Stomach (tissue), 9 donors: ENCODE measurements around the gene SCO2. TPM values are rescaled to one million over a fixed set of nuclear protein-coding genes. Genes with fewer than 3 reads are reported as not detected.
A peak's percentile ranks its signal among the peaks of the same experiment; 100 is the strongest.

Experiments
- DNase-seq, 2 donors: peaks; one replicate each; pipeline versions ENCODE4 v3.0.0 to v3.0.0-alpha.2; 2013 to 2019
- H3K27ac ChIP-seq, 5 donors: fragments of 200-600 bp in 4 of 5; sonication (generic) in 4 of 5; one replicate each; pipeline ENCODE4 v1.5.1; 2013 to 2019; ENCODE audit warnings: mild to moderate bottlenecking in 1 of 5, moderate library complexity in 1 of 5
- H3K27me3 ChIP-seq, 3 donors: fragments of 200-600 bp; sonication (generic); one replicate each; pipeline ENCODE4 v1.5.1; 2017 to 2019; ENCODE audit warnings: mixed run types in 1 of 3
- H3K36me3 ChIP-seq, 4 donors: fragments of 200-600 bp; sonication (generic); 1 replicate in 3 of 4; 2 replicates in 1 of 4; pipeline ENCODE4 v1.5.1; 2016 to 2019
- H3K4me1 ChIP-seq, 4 donors: fragments of 200-600 bp; sonication (generic); one replicate each; pipeline ENCODE4 v1.5.1; 2016 to 2019
- H3K4me3 ChIP-seq, 4 donors: fragments of 200-600 bp; sonication (generic) in 3 of 4; one replicate each; pipeline ENCODE4 v1.5.1; 2016 to 2019; ENCODE audit warnings: mild to moderate bottlenecking in 1 of 4
- H3K9me3 ChIP-seq, 4 donors: fragments of 200-600 bp; sonication (generic); one replicate each; pipeline ENCODE4 v1.5.1; 2016 to 2019
- EP300 ChIP-seq: sonication (generic); formaldehyde crosslinking; IDR thresholded peaks from one replicate; pipeline ENCODE4 v1.6.1; 2017; ENCODE audit warnings: antibody characterized with exemption
- POLR2A ChIP-seq, 4 donors: fragments of 450-650 bp; IDR thresholded peaks; one replicate each; pipeline ENCODE4 v1.6.1; 2016; ENCODE audit warnings: antibody characterized with exemption in 4 of 4, control low read depth in 2 of 4, mild to moderate bottlenecking in 1 of 4, moderate library complexity in 1 of 4
- POLR2AphosphoS5 ChIP-seq, 3 donors: sonication (generic); formaldehyde crosslinking; IDR thresholded peaks; one replicate each; pipeline ENCODE4 v1.6.1; 2016; ENCODE audit warnings: antibody characterized with exemption in 3 of 3
- WGBS, 5 donors: extraction: QIAGEN DNeasy Blood & Tissue Kit in 3 of 5; methylation state at CpG; one replicate each; pipeline versions ENCODE4 v1.1.5 to v1.1.7; 2013 to 2018; 5-methylcytosine and 5-hydroxymethylcytosine counted together
- intact Hi-C: fragments of 100-400 bp; cut with DNase I; formaldehyde crosslinking; loops from one replicate; pipeline ENCODE4 v1.15.1; 2023; ENCODE audit warnings: low total_unique reads
- polyA plus RNA-seq, 3 donors: library from polyadenylated mRNA; stranded (reverse); fragments of 200-250 nt; gene quantifications; one replicate each; pipeline ENCODE4 v1.2.3, GENCODE V29; 2013
- total RNA-seq, 5 donors: library from RNA; depleted of rRNA; stranded (reverse); fragments of >200 nt; gene quantifications; one replicate each; pipeline versions ENCODE4 v1.1.0 to v1.2.3, GENCODE V29; 2014 to 2016
- TF ChIP-seq, protein P1 (sequence below), 7 experiments: fragments of 450-650 bp in 4 of 7; fragments of 200-600 bp in 3 of 7; sonication (generic) in 3 of 7; IDR thresholded peaks; one replicate each; pipeline ENCODE4 v1.5.1; 2016 to 2019; ENCODE audit warnings: antibody characterized with exemption in 7 of 7, control low read depth in 2 of 7, mild to moderate bottlenecking in 1 of 7
- donor health status: healthy with polysubstance abuse.
- donor health status: Bipolar disorder and iron deficiency.
- donor health status: healthy.

Gene SCO2
- total and polyA plus RNA-seq, 8 donors: 0.92 to 7.5 (median 1.9) TPM; not detected in 5

DNA sequence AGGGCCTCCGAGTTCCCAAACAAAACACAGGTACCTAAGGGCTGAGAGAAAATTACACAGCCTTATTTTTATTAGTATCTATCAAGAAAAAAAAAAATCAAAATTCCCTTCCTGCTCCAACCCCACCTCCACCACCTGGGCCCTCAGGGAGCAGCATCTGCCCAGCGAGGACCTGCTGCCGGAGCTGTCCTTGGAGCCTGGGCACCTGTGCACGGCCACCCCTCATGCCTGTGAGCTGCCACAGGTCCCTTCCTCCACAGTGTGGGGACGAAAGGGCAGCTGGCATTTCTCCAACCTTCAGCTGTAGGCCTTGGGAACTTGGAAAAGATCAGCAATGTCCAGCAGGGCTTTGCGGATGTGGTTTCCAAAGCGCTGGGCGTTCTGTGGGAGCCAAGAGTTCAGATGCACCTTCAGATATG is 43.7 kb upstream of the SCO2 start:
- 36 to 55% (median 44%) methylated on average over 8 of the region's 8 CpGs for WGBS, 5 donors
- no peaks in the 10 kb centered on the region for H3K9me3 ChIP-seq
- TF ChIP-seq, protein P1, sequence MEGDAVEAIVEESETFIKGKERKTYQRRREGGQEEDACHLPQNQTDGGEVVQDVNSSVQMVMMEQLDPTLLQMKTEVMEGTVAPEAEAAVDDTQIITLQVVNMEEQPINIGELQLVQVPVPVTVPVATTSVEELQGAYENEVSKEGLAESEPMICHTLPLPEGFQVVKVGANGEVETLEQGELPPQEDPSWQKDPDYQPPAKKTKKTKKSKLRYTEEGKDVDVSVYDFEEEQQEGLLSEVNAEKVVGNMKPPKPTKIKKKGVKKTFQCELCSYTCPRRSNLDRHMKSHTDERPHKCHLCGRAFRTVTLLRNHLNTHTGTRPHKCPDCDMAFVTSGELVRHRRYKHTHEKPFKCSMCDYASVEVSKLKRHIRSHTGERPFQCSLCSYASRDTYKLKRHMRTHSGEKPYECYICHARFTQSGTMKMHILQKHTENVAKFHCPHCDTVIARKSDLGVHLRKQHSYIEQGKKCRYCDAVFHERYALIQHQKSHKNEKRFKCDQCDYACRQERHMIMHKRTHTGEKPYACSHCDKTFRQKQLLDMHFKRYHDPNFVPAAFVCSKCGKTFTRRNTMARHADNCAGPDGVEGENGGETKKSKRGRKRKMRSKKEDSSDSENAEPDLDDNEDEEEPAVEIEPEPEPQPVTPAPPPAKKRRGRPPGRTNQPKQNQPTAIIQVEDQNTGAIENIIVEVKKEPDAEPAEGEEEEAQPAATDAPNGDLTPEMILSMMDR (IDR thresholded peaks at IDR 0.05): no peak
- TF ChIP-seq POLR2AphosphoS5 (IDR thresholded peaks at IDR 0.05): peak in 1 of 3 donors; percentile 33
- peak overlapping the region; percentile 66 to 79 (median 76) for H3K27ac ChIP-seq
- H3K4me3 ChIP-seq: no peak overlapping the region
- peak; percentile 74 to 82 for DNase-seq
- intact Hi-C loops: no loop called here
- no peaks in the 10 kb centered on the region for H3K27me3 ChIP-seq
- peaks cover 3 to 44% (median 28%) of the 10 kb centered on the region in 4 donors for H3K36me3 ChIP-seq
- H3K4me1 ChIP-seq: peaks cover 5 to 43% (median 20%) of the 10 kb centered on the region in 4 donors

DNA sequence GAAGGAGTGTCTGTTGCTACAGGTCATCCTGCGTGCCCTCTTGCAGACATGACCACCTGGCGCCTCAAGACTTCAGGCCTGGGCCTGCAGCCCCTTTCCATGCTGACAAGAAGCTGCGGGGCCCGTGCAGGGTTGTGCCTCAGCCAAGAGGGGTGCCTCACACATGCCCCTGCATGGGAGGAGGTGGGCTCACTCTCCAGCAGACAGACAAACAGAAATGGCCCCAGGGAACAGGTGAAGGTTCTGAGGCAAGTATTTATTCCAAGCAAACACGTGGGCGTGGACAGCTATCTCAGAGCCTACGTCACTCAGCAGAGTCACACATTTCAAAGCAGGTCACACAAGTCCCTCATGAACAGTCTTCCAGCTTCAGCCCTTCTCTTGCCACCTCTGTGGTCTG is 43.2 kb upstream of the SCO2 start:
- TF ChIP-seq EP300: no peak
- no peak for TF ChIP-seq POLR2A (IDR thresholded peaks at IDR 0.05)
- TF ChIP-seq POLR2AphosphoS5 (IDR thresholded peaks at IDR 0.05): peak in 2 of 3 donors; percentile 41 to 46
- TF ChIP-seq, protein P1 (IDR thresholded peaks at IDR 0.05): no peak
- no peaks in the 10 kb centered on the region for H3K9me3 ChIP-seq
- 49 to 69% (median 53%) methylated on average over 5 to 7 of the region's 7 CpGs for WGBS, 5 donors
- intact Hi-C loops: no loop called here
- H3K27ac ChIP-seq: peak overlapping the region; percentile 66 to 79 (median 76)
- H3K36me3 ChIP-seq: peaks cover 3 to 40% (median 26%) of the 10 kb centered on the region in 4 donors
- DNase-seq: peak; percentile 68 to 90
- peaks cover 9 to 48% (median 24%) of the 10 kb centered on the region in 4 donors for H3K4me1 ChIP-seq
- H3K4me3 ChIP-seq: no peak overlapping the region
- no peaks in the 10 kb centered on the region for H3K27me3 ChIP-seq

DNA sequence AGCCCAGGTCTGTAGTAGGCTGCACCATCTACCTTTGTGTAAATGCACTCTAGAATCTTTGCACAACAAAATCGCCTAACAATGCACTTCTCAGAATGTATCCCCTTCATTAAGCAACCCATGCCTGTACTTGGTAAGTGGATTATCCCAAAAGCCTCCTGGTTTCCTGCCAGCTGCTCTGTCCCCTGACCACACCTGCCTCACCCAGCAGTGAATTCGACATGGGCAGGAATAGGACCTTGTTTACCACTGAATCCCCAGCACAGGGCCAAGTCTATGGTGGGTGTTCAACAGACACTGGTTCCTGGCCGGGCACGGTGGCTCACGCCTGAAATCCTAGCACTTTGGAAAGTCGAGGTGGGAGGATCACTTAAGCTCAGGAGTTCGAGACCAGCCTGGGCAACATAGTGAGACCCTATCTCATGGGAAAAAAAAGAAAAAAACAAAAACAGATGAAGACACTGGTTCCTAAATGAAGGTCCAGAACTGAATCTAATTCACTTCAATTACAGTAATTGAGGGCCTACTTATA is 42.4 kb upstream of the SCO2 start:
- peaks cover 14 to 56% (median 29%) of the 10 kb centered on the region in 4 donors for H3K4me1 ChIP-seq
- H3K27ac ChIP-seq: peak overlapping the region in 4 of 5 donors; percentile 66 to 79 (median 77)
- 86 to 96% (median 93%) methylated on average over 7 of the region's 7 CpGs for WGBS, 5 donors
- H3K27me3 ChIP-seq: no peaks in the 10 kb centered on the region
- no peaks in the 10 kb centered on the region for H3K9me3 ChIP-seq
- TF ChIP-seq EP300 (no peak), POLR2AphosphoS5 (IDR thresholded peaks at IDR 0.05) (no peak)
- TF ChIP-seq, protein P1 (IDR thresholded peaks at IDR 0.05): no peak
- intact Hi-C loops: no loop called here
- H3K36me3 ChIP-seq: peaks cover 3 to 31% (median 22%) of the 10 kb centered on the region in 4 donors
- H3K4me3 ChIP-seq: no peak overlapping the region
- DNase-seq: no peak

DNA sequence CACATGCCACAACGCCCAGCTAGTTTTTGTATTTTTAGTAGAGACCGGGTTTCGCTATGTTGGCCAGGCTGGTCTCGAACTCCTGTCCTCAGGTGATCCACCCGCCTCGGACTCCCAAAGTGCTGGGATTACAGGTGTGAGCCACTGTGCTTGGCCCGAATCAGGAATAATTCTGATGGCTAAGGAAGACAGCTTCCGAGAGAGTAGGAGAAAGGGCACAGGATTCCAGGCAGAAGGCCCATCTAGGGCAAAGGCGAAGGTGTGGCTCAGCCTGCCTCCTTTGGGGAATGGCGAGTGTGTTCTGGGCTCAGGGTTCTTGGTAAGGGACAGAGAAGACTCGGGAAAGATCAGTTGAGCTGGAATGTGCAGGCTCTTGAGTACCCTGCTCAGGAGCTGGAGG is 38.9 kb upstream of the SCO2 start:
- intact Hi-C loops: no loop called here
- WGBS, 5 donors: 84 to 92% (median 89%) methylated on average over 11 of the region's 11 CpGs
- H3K4me3 ChIP-seq: peak overlapping the region in 1 of 4 donors; percentile 67
- H3K27ac ChIP-seq: peak overlapping the region in 3 of 5 donors; percentile 85 to 94 (median 86)
- peaks cover 0 to 4% (median 0%) of the 10 kb centered on the region in 4 donors for H3K36me3 ChIP-seq
- no peaks in the 10 kb centered on the region for H3K27me3 ChIP-seq
- H3K4me1 ChIP-seq: peaks cover 8 to 29% (median 22%) of the 10 kb centered on the region in 4 donors
- TF ChIP-seq, protein P1 (IDR thresholded peaks at IDR 0.05): no peak
- TF ChIP-seq EP300: no peak
- no peak for TF ChIP-seq POLR2A (IDR thresholded peaks at IDR 0.05)
- no peak for TF ChIP-seq POLR2AphosphoS5 (IDR thresholded peaks at IDR 0.05)
- H3K9me3 ChIP-seq: no peaks in the 10 kb centered on the region
- DNase-seq: no peak
